A549 (cell line): ENCODE data around the gene SRGAP1. TPM values are rescaled to one million over a fixed set of nuclear protein-coding genes. Genes with fewer than 3 reads are reported as not detected.

Experiments
- ATAC-seq, 2 experiments: fragments of 200-7000 bp in 1 of 2; fragments of >200 bp in 1 of 2; cut with Nextera tagmentation in 1 of 2; cut with Tn5 transposase in 1 of 2; 3 replicates each; pipeline versions ENCODE4 v1.8.0 to v1.9.1; 2018 to 2020; ENCODE audit warnings: mild to moderate bottlenecking in 1 of 2, moderate library complexity in 1 of 2
- CTCF ChIA-PET: fragments of 300-600 bp; sonication (Branson Sonifier 250); formaldehyde crosslinking; extraction: SDS; loops from one replicate; lab custom pipeline; 2021; ENCODE audit warnings: antibody characterized with exemption, inconsistent platforms; lab: Yijun Ruan, JAX
- POLR2A ChIA-PET: fragments of 350-600 bp; formaldehyde crosslinking; extraction: SDS; loops from one replicate; lab custom pipeline; 2021; ENCODE audit warnings: antibody characterized with exemption, inconsistent platforms; lab: Yijun Ruan, JAX
- DNase-seq, 2 experiments: peaks; one replicate each; pipeline versions ENCODE4 v3.0.0 to v3.0.0-alpha.2; 2011 to 2016; ENCODE audit warnings: low read depth in 1 of 2, low spot score in 1 of 2
- FAIRE-seq: peaks from 2 replicates; lab custom pipeline; 2011; peaks lifted over from hg19 to GRCh38; lab: Jason Lieb, UNC
- H3K27ac ChIP-seq, 2 experiments: fragments of >200 bp; sonication (Bioruptor Twin); formaldehyde crosslinking; 3 replicates each; pipeline ENCODE4 v1.5.1; 2016 to 2017
- H3K4me1 ChIP-seq: fragments of >200 bp; sonication (Bioruptor Twin); formaldehyde crosslinking; 3 replicates; pipeline ENCODE4 v1.6.1; 2016
- H3K4me2 ChIP-seq: fragments of >200 bp; sonication (Bioruptor Twin); formaldehyde crosslinking; 3 replicates; pipeline ENCODE4 v1.6.1; 2016
- H3K4me3 ChIP-seq: fragments of >200 bp; sonication (Bioruptor Twin); formaldehyde crosslinking; 3 replicates; pipeline ENCODE4 v1.5.1; 2016
- H3K9me3 ChIP-seq: fragments of >200 bp; sonication (Bioruptor Twin); formaldehyde crosslinking; 3 replicates; pipeline ENCODE4 v1.6.1; 2016
- ATOH8 ChIP-seq: fragments of 250-450 bp; sonication (Bioruptor Pico); IDR thresholded peaks from 2 replicates; pipeline ENCODE4 v1.5.0; 2020; ENCODE audit warnings: low read depth, mild to moderate bottlenecking, moderate library complexity
- CHD4 ChIP-seq: fragments of 200-600 bp; sonication (generic); IDR thresholded peaks from 2 replicates; pipeline ENCODE4 v1.6.1; 2016; ENCODE audit warnings: antibody characterized with exemption, mild to moderate bottlenecking, borderline replicate concordance
- CTCF ChIP-seq: fragments of >200 bp; sonication (Bioruptor Twin); formaldehyde crosslinking; IDR thresholded peaks from 3 replicates; pipeline ENCODE4 v1.5.1; 2016
- E2F6 ChIP-seq: IDR thresholded peaks from 2 replicates; pipeline ENCODE4 v1.6.1; 2012; ENCODE audit warnings: low read depth, borderline replicate concordance
- EHF ChIP-seq: fragments of 250-450 bp; sonication (Bioruptor Pico); IDR thresholded peaks from 2 replicates; pipeline ENCODE4 v1.5.0; 2020; ENCODE audit warnings: mild to moderate bottlenecking
- EHMT2 ChIP-seq: fragments of 200-600 bp; sonication (generic); IDR thresholded peaks from 2 replicates; pipeline ENCODE4 v1.6.1; 2016; ENCODE audit warnings: antibody characterized with exemption, low read depth, mild to moderate bottlenecking, moderate library complexity
- ESRRA ChIP-seq: fragments of 150-350 bp; IDR thresholded peaks from 2 replicates; pipeline ENCODE4 v1.6.1; 2014; ENCODE audit warnings: mild to moderate bottlenecking, low read length, borderline replicate concordance
- HMGXB4 ChIP-seq: fragments of 250-450 bp; sonication (Bioruptor Pico); IDR thresholded peaks from 2 replicates; pipeline ENCODE4 v1.5.0; 2021; ENCODE audit warnings: mild to moderate bottlenecking, moderate library complexity, borderline replicate concordance
- MYC ChIP-seq: IDR thresholded peaks from 2 replicates; pipeline ENCODE4 v1.6.1; 2012; ENCODE audit warnings: mild to moderate bottlenecking, inconsistent platforms, low read length, improper control_type of control experiment, borderline replicate concordance
- PHF8 ChIP-seq: fragments of 200-600 bp; sonication (generic); IDR thresholded peaks from 2 replicates; pipeline ENCODE4 v1.6.1; 2016; ENCODE audit warnings: low read depth, mild to moderate bottlenecking, antibody characterized with exemption, moderate library complexity, borderline replicate concordance
- POLR2A ChIP-seq: IDR thresholded peaks from 2 replicates; pipeline ENCODE4 v1.6.1; 2012; ENCODE audit warnings: mild to moderate bottlenecking, low read length
- RAD21 ChIP-seq, 2 experiments: fragments of >200 bp in 1 of 2; sonication (Bioruptor Twin) in 1 of 2; formaldehyde crosslinking in 1 of 2; IDR thresholded peaks in 1 of 2; conservative IDR thresholded peaks in 1 of 2; 2 replicates in 1 of 2; 3 replicates in 1 of 2; pipeline ENCODE4 v1.6.1; 2012 to 2018; ENCODE audit warnings: inconsistent platforms in 1 of 2
- SMC3 ChIP-seq: fragments of >200 bp; sonication (Bioruptor Twin); formaldehyde crosslinking; IDR thresholded peaks from 3 replicates; pipeline ENCODE4 v1.6.1; 2018; ENCODE audit warnings: inconsistent platforms
- TFCP2L1 ChIP-seq: fragments of 250-450 bp; sonication (Bioruptor Pico); IDR thresholded peaks from 2 replicates; pipeline ENCODE4 v1.5.0; 2021; ENCODE audit warnings: mild to moderate bottlenecking
- ZFP36 ChIP-seq: fragments of 450-650 bp; IDR thresholded peaks from 2 replicates; pipeline ENCODE4 v1.6.1; 2014; ENCODE audit warnings: borderline replicate concordance; ENCODE audit not compliant: partially characterized antibody
- ZNF302 ChIP-seq: fragments of 250-450 bp; sonication (Bioruptor Pico); IDR thresholded peaks from 2 replicates; pipeline ENCODE4 v1.9.0; 2021; ENCODE audit warnings: inconsistent platforms, mild to moderate bottlenecking, moderate library complexity
- WGBS: methylation state at CpG from one replicate; pipeline ENCODE4 v1.1.6; 2017; ENCODE audit errors: missing lambda C conversion rate; 5-methylcytosine and 5-hydroxymethylcytosine counted together
- polyA plus RNA-seq, 4 experiments: library from polyadenylated mRNA; depleted of rRNA in 3 of 4; stranded (reverse); fragments of >200 nt; fragmentation: RNase III in 1 of 4; extraction: RNeasy Plus Mini Kit Qiagen cat#74134 plus additional on column Dnase treatment in 1 of 4; gene quantifications; 2 replicates in 3 of 4; 3 replicates in 1 of 4; pipeline ENCODE4 v1.2.3, GENCODE V29; 2011 to 2017

SRGAP1 gene
- polyA plus RNA-seq, 2 of the 4 experiments (the other 2 are of a cell fraction): 7.9 to 22.9 TPM

- TF ChIP-seq ATOH8 (CRISPR knock-in tag) (no peak), POLR2A (no peak), RAD21 (conservative IDR thresholded peaks at IDR 0.05 in 1 of 2, IDR thresholded peaks at IDR 0.05 in 1 of 2) (no peak)
- TF ChIP-seq, all 56 proteins: peak for 0
These were observed 119.4 kb downstream of the SRGAP1 start (continued) for GRCh38 chr12:63963868-63964267.

- Histone ChIP-seq H3K4me3 (no peak overlapping the region), H3K9me3 (no peaks in the 10 kb centered on the region), H3K4me1 (peaks cover 29% of the 10 kb centered on the region), H3K27ac (no peak overlapping the region; a peak in 1 of 6 replicates), H3K4me2 (no peak overlapping the region)
- DNase-seq (no peak), FAIRE-seq (no peak), ATAC-seq (peak in 1 of 2 experiments; percentile 18; a peak in 1 of 6 replicates)
- CTCF ChIA-PET: interaction anchor here (1.2 to 2.1 kb wide), 3 partner anchors 18 to 120 kb away, joined by 4 to 7 read pairs (median 5); partner anchors contain the start of gene SRGAP1
- 91% methylated on average over 1 of the region's 1 CpG for WGBS
- POLR2A ChIA-PET: no interaction called here
- no peak for TF ChIP-seq CHD4
- no peak for TF ChIP-seq TFCP2L1 (CRISPR knock-in tag)
- TF ChIP-seq SMC3: no peak
- no peak for TF ChIP-seq EHF (CRISPR knock-in tag)
- TF ChIP-seq POLR2A: no peak
- TF ChIP-seq E2F6: no peak
- no peak for TF ChIP-seq PHF8
- no peak for TF ChIP-seq MYC
- TF ChIP-seq HMGXB4 (CRISPR knock-in tag): no peak
- TF ChIP-seq, all 56 proteins: peak for 0
These were observed 119.8 kb downstream of the SRGAP1 start for GRCh38 chr12:63964301-63964700.

GRCh38 chr12:63965936-63966605, 121.6 kb downstream of the SRGAP1 start:
- H3K4me2 ChIP-seq: no peak overlapping the region
- POLR2A ChIA-PET: no interaction called here
- 64% methylated on average over 3 of the region's 3 CpGs for WGBS

More at GRCh38 chr12:63965936-63966605, 121.6 kb downstream of the SRGAP1 start:
- FAIRE-seq: no peak
- Histone ChIP-seq H3K9me3 (no peaks in the 10 kb centered on the region), H3K4me1 (peaks cover 36% of the 10 kb centered on the region), H3K4me3 (no peak overlapping the region), H3K27ac (no peak overlapping the region)
- no peak for DNase-seq
- no peak for TF ChIP-seq EHMT2
- TF ChIP-seq ZFP36: no peak
- no peak for TF ChIP-seq POLR2A
- TF ChIP-seq ZNF302 (CRISPR knock-in tag): no peak
- no peak for TF ChIP-seq CTCF
- TF ChIP-seq ESRRA: no peak
- ATAC-seq: no peak
- CTCF ChIA-PET: interaction anchor here (0.6 to 2.1 kb wide), 4 partner anchors 25 to 290 kb away, joined by 3 to 5 read pairs (median 3); no protein-coding TSS in a partner anchor
